GM12801 (cell line): ENCODE results near the gene UBE2G2.

Source experiments
- CTCF ChIP-seq: IDR thresholded peaks from one replicate; pipeline ENCODE4 v1.5.1; 2011; ENCODE audit warnings: control low read depth; ENCODE audit not compliant: insufficient read length; ENCODE audit errors: extremely low read depth

Gene UBE2G2

GRCh38 chr21:44801468-44802395 is at the start of gene UBE2G2:
UBE2G2 (minus strand) TSS chr21:44801820; CDS start chr21:44801748, 72 bp downstream.
- TF ChIP-seq CTCF: no peak

- no peak for TF ChIP-seq CTCF
Observed at GRCh38 chr21:44850905-44851657, 49.5 kb upstream of the UBE2G2 start.

- no peak for TF ChIP-seq CTCF
Observed at GRCh38 chr21:44850208-44850800, 48.7 kb upstream of the UBE2G2 start.

GRCh38 chr21:44849616-44850130 is 48.1 kb upstream of the UBE2G2 start:
- TF ChIP-seq CTCF: no peak

- no peak for TF ChIP-seq CTCF
Observed at GRCh38 chr21:44848821-44849521, 47.4 kb upstream of the UBE2G2 start.

GRCh38 chr21:44847261-44848056 is 45.8 kb upstream of the UBE2G2 start:
- TF ChIP-seq CTCF: no peak
